ENCODE data around the gene CACNA1F. TPM values are rescaled to one million over a fixed set of nuclear protein-coding genes. Genes with fewer than 3 reads are reported as not detected.

CACNA1F gene
- total and polyA plus RNA-seq, 4 experiments from 2014 or later: 0.03 to 1.3 (median 1.2) TPM; not detected in 1

DNA sequence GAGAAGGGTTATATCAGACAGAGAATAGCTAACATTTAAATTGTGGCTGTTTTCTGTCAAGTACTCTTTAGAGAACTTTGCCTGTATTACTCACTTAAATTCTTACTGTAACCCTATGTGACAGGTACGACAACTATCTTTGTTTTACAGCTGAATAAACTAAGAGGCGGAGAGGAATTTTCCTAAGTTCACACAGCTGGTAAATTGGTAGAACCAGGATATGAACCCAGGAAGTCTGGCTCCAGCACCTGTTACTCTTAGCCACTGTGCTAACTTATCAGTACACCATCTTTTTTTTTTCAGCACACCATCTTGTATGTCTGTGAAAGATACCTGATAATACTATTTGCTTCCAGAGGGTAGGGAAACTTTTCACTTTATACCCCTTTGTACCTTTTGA, 31.1 kb downstream of the CACNA1F start:
- no peak overlapping the region for H3K27ac ChIP-seq (ENCODE audit: low read depth, low read length)
- CTCF ChIA-PET (ENCODE audit: partially characterized antibody): interaction anchor here (1.0 kb wide), 1 partner anchor 10 kb away, joined by 4 read pairs; no protein-coding TSS in a partner anchor
- intact Hi-C loops (cut with micrococcal nuclease): no loop called here
- no peaks in the 10 kb centered on the region for H3K9me3 ChIP-seq (ENCODE audit: control insufficient read depth in 1 of 2, low read length in 2 of 2)
- H3K36me3 Mint-ChIP-seq: no peaks in the 10 kb centered on the region
- H3K4me1 ChIP-seq (ENCODE audit: insufficient read depth, low read length): peaks cover 13% of the 10 kb centered on the region
- H3K4me3 Mint-ChIP-seq: no peak overlapping the region
- peaks cover 0 to 1% of the 10 kb centered on the region in 2 donors for H3K27me3 Mint-ChIP-seq
- DNase-seq: no peak
- H3K4me1 Mint-ChIP-seq: peaks cover 4 to 18% (median 12%) of the 10 kb centered on the region in 4 donors
- no peak overlapping the region for H3K4me3 ChIP-seq (ENCODE audit: low read length in 2 of 2)
- H3K36me3 ChIP-seq (ENCODE audit: insufficient read depth, low read length): no peaks in the 10 kb centered on the region
- POLR2A ChIA-PET (ENCODE audit: partially characterized antibody): no interaction called here
- no peaks in the 10 kb centered on the region for H3K27me3 ChIP-seq (ENCODE audit: insufficient read depth, low read length)
- H3K27ac Mint-ChIP-seq: no peak overlapping the region
- no peaks in the 10 kb centered on the region for H3K9me3 Mint-ChIP-seq

DNA sequence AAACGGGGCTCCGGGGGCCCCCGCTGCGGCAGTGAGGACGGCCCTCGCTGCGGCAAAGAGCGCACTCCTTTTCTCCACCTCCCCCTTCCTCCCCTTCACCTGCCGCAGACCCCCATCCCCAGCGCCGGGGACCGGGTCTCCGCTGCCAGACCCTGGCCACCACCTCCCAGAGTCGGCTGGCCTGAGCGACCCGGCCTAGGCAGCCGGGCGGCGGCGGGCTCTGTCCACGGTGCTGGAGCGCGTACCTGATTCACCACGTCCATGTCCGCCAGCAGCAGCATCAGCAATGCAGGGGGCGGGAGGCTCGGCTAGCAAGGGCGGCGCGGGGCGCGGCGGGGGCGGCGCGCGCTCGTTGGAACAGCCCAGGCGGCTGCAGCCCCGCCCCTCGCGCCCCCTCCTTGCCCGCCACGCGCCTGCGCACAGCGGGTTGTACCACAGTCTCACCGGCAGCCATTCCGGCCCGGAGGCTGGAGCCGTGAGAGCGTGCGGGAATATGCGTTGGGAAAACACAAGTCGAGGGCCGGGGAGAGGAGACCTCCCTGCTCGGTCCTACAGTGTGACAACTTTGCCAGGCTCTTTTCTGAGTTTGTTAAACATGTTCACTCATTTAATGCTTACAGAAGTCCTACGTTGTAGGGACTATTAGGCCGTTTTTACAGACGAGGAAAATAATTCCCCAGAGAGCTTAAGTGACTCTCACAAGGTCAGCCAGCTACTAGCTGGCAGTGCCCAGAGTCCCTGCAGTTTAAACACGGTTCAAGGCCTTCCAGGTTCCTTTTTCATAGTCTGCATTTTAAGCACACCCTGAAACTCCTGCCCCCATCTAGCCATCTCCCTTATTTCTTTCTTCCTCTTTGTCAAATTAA, 33.0 kb downstream of the CACNA1F start, which contains the start of gene SYP:
SYP (minus strand) TSS at position 288 of the 866 bp plus-strand sequence; CDS start at position 281, 7 bp downstream.
- ChIA-PET POLR2A (ENCODE audit: partially characterized antibody) (interaction anchor here (0.8 to 1.6 kb wide), 6 partner anchors 9 to 76 kb away, joined by 3 to 6 read pairs (median 4); partner anchors contain the start of gene GPKOW), CTCF (ENCODE audit: partially characterized antibody) (interaction anchor here (0.7 to 1.0 kb wide), 2 partner anchors 9 to 17 kb away, joined by 3 read pairs; no protein-coding TSS in a partner anchor)
- no peaks in the 10 kb centered on the region for H3K9me3 Mint-ChIP-seq
- H3K4me1 ChIP-seq (ENCODE audit: insufficient read depth, low read length): peaks cover 13% of the 10 kb centered on the region
- intact Hi-C loops (cut with micrococcal nuclease): loop anchor here (1.0 to 10.0 kb wide), 4 partner anchors 9 to 675 kb away; partner anchors contain the start of genes PPP1R3F and USP27X
- H3K4me3 ChIP-seq (ENCODE audit: low read length in 2 of 2): no peak within 1 kb of the TSS
- DNase-seq: peak; percentile 86 to 89 (median 87)
- peak within 1 kb of the TSS; percentile 57 to 77 (median 64) for H3K4me3 Mint-ChIP-seq
- no peaks in the 10 kb centered on the region for H3K36me3 ChIP-seq (ENCODE audit: insufficient read depth, low read length)
- H3K4me1 Mint-ChIP-seq: peaks cover 7 to 18% (median 12%) of the 10 kb centered on the region in 4 donors
- H3K36me3 Mint-ChIP-seq: no peaks in the 10 kb centered on the region
- peak within 1 kb of the TSS; percentile 5 to 86 (median 58) for H3K27ac Mint-ChIP-seq
- H3K27me3 ChIP-seq (ENCODE audit: insufficient read depth, low read length): no peaks in the 10 kb centered on the region
- H3K27ac ChIP-seq (ENCODE audit: low read depth, low read length): no peak within 1 kb of the TSS
- H3K27me3 Mint-ChIP-seq: peaks cover 0 to 1% of the 10 kb centered on the region in 2 donors
- H3K9me3 ChIP-seq (ENCODE audit: control insufficient read depth in 1 of 2, low read length in 2 of 2): no peaks in the 10 kb centered on the region

- H3K4me3 ChIP-seq (ENCODE audit: low read length in 2 of 2): no peak overlapping the region
- Mint-ChIP-seq H3K4me3 (no peak overlapping the region), H3K9me3 (no peaks in the 10 kb centered on the region), H3K27ac (no peak overlapping the region), H3K27me3 (peaks cover 0 to 1% of the 10 kb centered on the region in 2 donors), H3K36me3 (no peaks in the 10 kb centered on the region), H3K4me1 (peaks cover 7 to 18% (median 12%) of the 10 kb centered on the region in 4 donors)
- ChIA-PET POLR2A (ENCODE audit: partially characterized antibody) (interaction anchor here (1.6 kb wide), 1 partner anchor 32 kb away, joined by 4 read pairs; no protein-coding TSS in a partner anchor), CTCF (ENCODE audit: partially characterized antibody) (no interaction called here)
- H3K36me3 ChIP-seq (ENCODE audit: insufficient read depth, low read length): no peaks in the 10 kb centered on the region
- H3K4me1 ChIP-seq (ENCODE audit: insufficient read depth, low read length): peaks cover 13% of the 10 kb centered on the region
- DNase-seq: no peak
- no peaks in the 10 kb centered on the region for H3K27me3 ChIP-seq (ENCODE audit: insufficient read depth, low read length)
- intact Hi-C loops (cut with micrococcal nuclease): loop anchor here (10.0 kb wide), 1 partner anchor 676 kb away; the partner anchor contains the start of gene USP27X
- H3K27ac ChIP-seq (ENCODE audit: low read depth, low read length): no peak overlapping the region
- no peaks in the 10 kb centered on the region for H3K9me3 ChIP-seq (ENCODE audit: control insufficient read depth in 1 of 2, low read length in 2 of 2)
Observed at GRCh38 chrX:49199315-49199595, 33.9 kb downstream of the CACNA1F start.

DNA sequence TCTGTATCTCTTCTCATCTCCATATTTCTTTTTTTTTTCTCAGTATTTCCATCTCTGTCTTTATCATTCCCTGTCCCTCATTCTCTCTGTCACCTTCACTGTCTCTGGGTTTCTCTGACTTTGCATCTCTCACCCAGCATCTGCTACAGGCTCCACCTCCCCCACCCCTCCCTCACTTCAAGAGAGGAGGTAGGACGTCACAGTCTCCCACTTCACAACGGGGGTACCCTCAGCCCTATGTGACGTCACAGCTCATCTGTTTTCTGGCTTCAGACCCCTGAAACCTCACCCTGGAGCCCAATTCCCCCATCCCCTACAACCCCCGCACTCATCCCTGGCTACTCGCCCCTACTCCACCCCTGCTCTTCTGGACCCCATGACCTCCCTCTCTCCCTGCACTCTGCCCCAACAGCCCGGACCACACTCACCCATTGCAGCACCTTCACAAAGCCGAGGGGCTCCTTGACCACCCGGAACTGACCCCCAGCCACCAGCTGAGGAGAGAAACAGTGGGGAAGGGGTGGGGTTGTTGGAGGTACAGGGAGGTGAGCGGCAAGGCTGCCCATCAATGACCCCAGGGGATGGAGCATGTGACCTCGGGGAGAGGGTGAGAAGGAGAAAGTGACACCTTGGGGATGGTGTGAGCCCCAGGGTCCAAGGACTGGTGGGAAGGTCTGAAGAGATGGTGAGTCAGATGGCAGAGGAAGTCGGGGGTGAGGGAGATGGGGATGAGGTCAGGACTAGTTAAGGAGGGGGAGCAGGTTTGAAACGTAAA, 34.4 kb downstream of the CACNA1F start:
- intact Hi-C loops (cut with micrococcal nuclease): loop anchor here (10.0 kb wide), 1 partner anchor 676 kb away; the partner anchor contains the start of gene USP27X
- Mint-ChIP-seq H3K36me3 (no peaks in the 10 kb centered on the region), H3K4me3 (peak overlapping the region in 4 of 8 donors; percentile 6 to 66 (median 42)), H3K9me3 (no peaks in the 10 kb centered on the region), H3K27ac (peak overlapping the region in 1 of 7 donors; percentile 73), H3K27me3 (peaks cover 0 to 1% of the 10 kb centered on the region in 2 donors), H3K4me1 (peaks cover 8 to 23% (median 14%) of the 10 kb centered on the region in 4 donors)
- DNase-seq: no peak
- Histone ChIP-seq H3K27ac (ENCODE audit: low read depth, low read length) (no peak overlapping the region), H3K27me3 (ENCODE audit: insufficient read depth, low read length) (no peaks in the 10 kb centered on the region), H3K4me1 (ENCODE audit: insufficient read depth, low read length) (peaks cover 13% of the 10 kb centered on the region), H3K9me3 (ENCODE audit: control insufficient read depth in 1 of 2, low read length in 2 of 2) (no peaks in the 10 kb centered on the region), H3K4me3 (ENCODE audit: low read length in 2 of 2) (no peak overlapping the region), H3K36me3 (ENCODE audit: insufficient read depth, low read length) (no peaks in the 10 kb centered on the region)
- CTCF ChIA-PET (ENCODE audit: partially characterized antibody): no interaction called here
- POLR2A ChIA-PET (ENCODE audit: partially characterized antibody): interaction anchor here (1.6 kb wide), 1 partner anchor 32 kb away, joined by 4 read pairs; no protein-coding TSS in a partner anchor

DNA sequence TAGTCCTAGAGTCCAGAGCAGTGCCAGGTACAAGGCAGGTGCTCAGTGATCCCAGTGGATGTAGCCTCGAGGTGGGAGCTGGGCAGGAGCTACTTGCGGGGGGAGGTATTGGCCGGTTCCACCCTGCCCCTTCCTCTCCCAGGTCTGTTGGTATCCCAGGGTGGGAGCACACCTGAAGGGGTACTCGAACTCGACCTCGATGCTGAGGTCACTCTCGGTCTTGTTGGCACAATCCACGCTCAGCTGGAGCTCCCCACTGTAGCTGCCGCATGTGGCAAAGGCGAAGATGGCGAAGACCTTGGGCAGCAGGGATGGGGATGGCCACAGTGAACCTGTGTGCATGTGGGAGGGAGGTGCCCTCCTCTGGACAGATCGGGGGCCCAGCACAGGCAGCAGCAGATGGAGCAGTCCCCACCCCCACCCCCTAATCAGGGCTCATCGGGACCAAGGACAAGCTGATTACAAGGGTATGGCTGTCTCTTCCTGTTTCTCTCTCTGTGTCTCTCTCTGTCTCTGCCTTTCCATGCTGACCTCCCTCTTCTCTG, 35.5 kb downstream of the CACNA1F start:
- Histone ChIP-seq H3K27ac (ENCODE audit: low read depth, low read length) (no peak overlapping the region), H3K36me3 (ENCODE audit: insufficient read depth, low read length) (no peaks in the 10 kb centered on the region), H3K4me3 (ENCODE audit: low read length in 2 of 2) (no peak overlapping the region), H3K9me3 (ENCODE audit: control insufficient read depth in 1 of 2, low read length in 2 of 2) (no peaks in the 10 kb centered on the region), H3K27me3 (ENCODE audit: insufficient read depth, low read length) (no peaks in the 10 kb centered on the region), H3K4me1 (ENCODE audit: insufficient read depth, low read length) (peaks cover 24% of the 10 kb centered on the region)
- no peak for DNase-seq
- no peaks in the 10 kb centered on the region for H3K9me3 Mint-ChIP-seq
- intact Hi-C loops (cut with micrococcal nuclease): loop anchor here (10.0 kb wide), 1 partner anchor 677 kb away; the partner anchor contains the start of gene USP27X
- peaks cover 0 to 1% of the 10 kb centered on the region in 2 donors for H3K27me3 Mint-ChIP-seq
- H3K4me1 Mint-ChIP-seq: peaks cover 15 to 30% (median 23%) of the 10 kb centered on the region in 4 donors
- ChIA-PET POLR2A (ENCODE audit: partially characterized antibody) (interaction anchor here (0.7 kb wide), 1 partner anchor 31 kb away, joined by 3 read pairs; no protein-coding TSS in a partner anchor), CTCF (ENCODE audit: partially characterized antibody) (no interaction called here)
- H3K27ac Mint-ChIP-seq: peak overlapping the region in 1 of 7 donors; percentile 73
- H3K4me3 Mint-ChIP-seq: peak overlapping the region in 2 of 8 donors; percentile 32 to 66
- no peaks in the 10 kb centered on the region for H3K36me3 Mint-ChIP-seq

GRCh38 chrX:49193542-49193964, 39.6 kb downstream of the CACNA1F start:
- Mint-ChIP-seq H3K27ac (peak overlapping the region in 1 of 7 donors; percentile 7), H3K4me1 (peaks cover 19 to 34% (median 27%) of the 10 kb centered on the region in 4 donors), H3K36me3 (peaks cover 0 to 2% of the 10 kb centered on the region in 2 donors), H3K4me3 (peak overlapping the region in 2 of 8 donors; percentile 4 to 35), H3K9me3 (no peaks in the 10 kb centered on the region), H3K27me3 (peaks cover 0 to 1% of the 10 kb centered on the region in 2 donors)
- Histone ChIP-seq H3K9me3 (ENCODE audit: control insufficient read depth in 1 of 2, low read length in 2 of 2) (no peaks in the 10 kb centered on the region), H3K4me1 (ENCODE audit: insufficient read depth, low read length) (peaks cover 18% of the 10 kb centered on the region), H3K27me3 (ENCODE audit: insufficient read depth, low read length) (no peaks in the 10 kb centered on the region), H3K4me3 (ENCODE audit: low read length in 2 of 2) (no peak overlapping the region), H3K36me3 (ENCODE audit: insufficient read depth, low read length) (no peaks in the 10 kb centered on the region), H3K27ac (ENCODE audit: low read depth, low read length) (no peak overlapping the region)
- intact Hi-C loops (cut with micrococcal nuclease): loop anchor here (2.0 to 10.0 kb wide), 4 partner anchors 36 to 681 kb away; partner anchors contain the start of genes CCDC22 and USP27X
- DNase-seq: no peak
- ChIA-PET CTCF (ENCODE audit: partially characterized antibody) (interaction anchor here (1.0 to 3.7 kb wide), 15 partner anchors 25 to 560 kb away, joined by 3 to 27 read pairs (median 4); no protein-coding TSS in a partner anchor), POLR2A (ENCODE audit: partially characterized antibody) (interaction anchor here (2.0 kb wide), 1 partner anchor 76 kb away, joined by 7 read pairs; the partner anchor contains the start of gene PPP1R3F)
